Loucy (cell line): ENCODE data around the gene SERPINA1.

Source experiments
- EZH2phosphoT487 ChIP-seq: fragments of 200-600 bp; IDR thresholded peaks from 2 replicates; pipeline ENCODE4 v1.6.1; 2018; ENCODE audit warnings: antibody characterized with exemption, mild to moderate bottlenecking, moderate library complexity, borderline replicate concordance
- TF ChIP-seq, protein P1 (sequence below): fragments of 200-600 bp; sonication (generic); conservative IDR thresholded peaks from 2 replicates; pipeline ENCODE4 v1.5.1; 2014; ENCODE audit warnings: mild to moderate bottlenecking, antibody characterized with exemption, low read length

DNA sequence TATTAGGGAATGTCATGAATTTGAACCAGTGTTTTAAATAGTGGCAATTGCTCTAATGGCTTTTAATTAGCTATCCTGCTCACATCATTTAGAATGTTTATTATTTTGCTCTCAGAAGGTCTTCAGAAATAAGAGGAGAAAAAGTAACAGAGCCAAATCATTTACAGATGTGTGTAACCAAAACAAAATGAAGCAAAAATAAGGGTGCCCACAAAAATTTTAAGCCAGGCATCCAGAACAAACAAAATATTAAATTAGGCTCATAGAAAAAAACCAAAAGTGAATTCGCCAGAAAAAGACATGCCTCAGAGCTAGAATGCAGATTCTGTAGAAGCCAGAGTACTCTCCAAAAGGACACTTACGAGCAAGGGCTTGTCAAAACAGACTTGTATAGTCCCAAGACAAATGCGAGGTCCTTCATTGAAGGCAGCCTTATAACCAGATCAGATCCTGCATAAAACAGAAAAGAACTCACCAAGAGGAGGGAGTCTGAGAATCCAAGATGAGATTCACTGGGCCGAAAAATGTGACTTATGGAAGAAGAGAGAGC, 20.2 kb upstream of the SERPINA1 start:
- TF ChIP-seq, protein P1, sequence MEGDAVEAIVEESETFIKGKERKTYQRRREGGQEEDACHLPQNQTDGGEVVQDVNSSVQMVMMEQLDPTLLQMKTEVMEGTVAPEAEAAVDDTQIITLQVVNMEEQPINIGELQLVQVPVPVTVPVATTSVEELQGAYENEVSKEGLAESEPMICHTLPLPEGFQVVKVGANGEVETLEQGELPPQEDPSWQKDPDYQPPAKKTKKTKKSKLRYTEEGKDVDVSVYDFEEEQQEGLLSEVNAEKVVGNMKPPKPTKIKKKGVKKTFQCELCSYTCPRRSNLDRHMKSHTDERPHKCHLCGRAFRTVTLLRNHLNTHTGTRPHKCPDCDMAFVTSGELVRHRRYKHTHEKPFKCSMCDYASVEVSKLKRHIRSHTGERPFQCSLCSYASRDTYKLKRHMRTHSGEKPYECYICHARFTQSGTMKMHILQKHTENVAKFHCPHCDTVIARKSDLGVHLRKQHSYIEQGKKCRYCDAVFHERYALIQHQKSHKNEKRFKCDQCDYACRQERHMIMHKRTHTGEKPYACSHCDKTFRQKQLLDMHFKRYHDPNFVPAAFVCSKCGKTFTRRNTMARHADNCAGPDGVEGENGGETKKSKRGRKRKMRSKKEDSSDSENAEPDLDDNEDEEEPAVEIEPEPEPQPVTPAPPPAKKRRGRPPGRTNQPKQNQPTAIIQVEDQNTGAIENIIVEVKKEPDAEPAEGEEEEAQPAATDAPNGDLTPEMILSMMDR: no peak
- TF ChIP-seq EZH2phosphoT487: no peak
